Measurements from ENCODE around the gene ST6GALNAC3.
"Not testable (repeated sequence)": the region's sequence is repeated elsewhere in the genome, so short reads cannot be mapped to it uniquely, and the experiment has no call there.

DNA sequence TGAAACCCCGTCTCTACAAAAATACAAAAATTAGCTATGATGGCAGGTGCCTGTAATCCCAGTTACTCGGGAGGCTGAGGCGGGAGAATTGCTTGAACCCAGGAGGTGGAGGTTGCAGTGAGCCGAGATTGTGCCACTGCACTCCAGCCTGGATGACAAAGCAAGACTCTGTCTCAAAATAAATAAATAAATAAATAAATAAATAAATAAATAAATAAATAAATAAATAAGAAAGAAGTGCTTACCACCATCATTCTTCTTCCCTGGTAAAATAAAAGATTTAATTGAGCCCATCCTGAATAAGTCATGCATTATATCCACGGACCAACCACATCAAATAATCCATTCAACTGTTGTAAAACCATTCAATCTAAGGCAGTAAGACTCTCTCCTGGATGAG lies 578.3 kb downstream of the ST6GALNAC3 start:
- TF ChIP-seq POLR2AphosphoS5 (IDR thresholded peaks at IDR 0.05; ENCODE audit: low read depth, low read length); POLR2A (IDR thresholded peaks at IDR 0.05; ENCODE audit: low read depth, low read length); TAF1 (IDR thresholded peaks at IDR 0.05; ENCODE audit: borderline replicate concordance, low read depth, low read length): not testable (repeated sequence)
